ENCODE results near the gene TNRC6C.
"Not testable (repeated sequence)": the region's sequence is repeated elsewhere in the genome, so short reads cannot be mapped to it uniquely, and the experiment has no call there.

GRCh38 chr17:78066976-78067375 is 108.5 kb downstream of the TNRC6C start:
- TF ChIP-seq POLR2A, CTCF, POLR2AphosphoS5 (IDR thresholded peaks at IDR 0.05): not testable (repeated sequence)
